GM11168 (cell line): Measurements from ENCODE around the gene RPRD1B.

Experiments
- in situ Hi-C: fragments of 300-500 bp; cut with MboI; formaldehyde crosslinking; loops from one replicate; pipeline ENCODE4 v1.12.0; 2022; ENCODE audit warnings: low sequenced_read_pairs; ENCODE audit not compliant: unreplicated experiment

The RPRD1B gene, protein sequence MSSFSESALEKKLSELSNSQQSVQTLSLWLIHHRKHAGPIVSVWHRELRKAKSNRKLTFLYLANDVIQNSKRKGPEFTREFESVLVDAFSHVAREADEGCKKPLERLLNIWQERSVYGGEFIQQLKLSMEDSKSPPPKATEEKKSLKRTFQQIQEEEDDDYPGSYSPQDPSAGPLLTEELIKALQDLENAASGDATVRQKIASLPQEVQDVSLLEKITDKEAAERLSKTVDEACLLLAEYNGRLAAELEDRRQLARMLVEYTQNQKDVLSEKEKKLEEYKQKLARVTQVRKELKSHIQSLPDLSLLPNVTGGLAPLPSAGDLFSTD

DNA sequence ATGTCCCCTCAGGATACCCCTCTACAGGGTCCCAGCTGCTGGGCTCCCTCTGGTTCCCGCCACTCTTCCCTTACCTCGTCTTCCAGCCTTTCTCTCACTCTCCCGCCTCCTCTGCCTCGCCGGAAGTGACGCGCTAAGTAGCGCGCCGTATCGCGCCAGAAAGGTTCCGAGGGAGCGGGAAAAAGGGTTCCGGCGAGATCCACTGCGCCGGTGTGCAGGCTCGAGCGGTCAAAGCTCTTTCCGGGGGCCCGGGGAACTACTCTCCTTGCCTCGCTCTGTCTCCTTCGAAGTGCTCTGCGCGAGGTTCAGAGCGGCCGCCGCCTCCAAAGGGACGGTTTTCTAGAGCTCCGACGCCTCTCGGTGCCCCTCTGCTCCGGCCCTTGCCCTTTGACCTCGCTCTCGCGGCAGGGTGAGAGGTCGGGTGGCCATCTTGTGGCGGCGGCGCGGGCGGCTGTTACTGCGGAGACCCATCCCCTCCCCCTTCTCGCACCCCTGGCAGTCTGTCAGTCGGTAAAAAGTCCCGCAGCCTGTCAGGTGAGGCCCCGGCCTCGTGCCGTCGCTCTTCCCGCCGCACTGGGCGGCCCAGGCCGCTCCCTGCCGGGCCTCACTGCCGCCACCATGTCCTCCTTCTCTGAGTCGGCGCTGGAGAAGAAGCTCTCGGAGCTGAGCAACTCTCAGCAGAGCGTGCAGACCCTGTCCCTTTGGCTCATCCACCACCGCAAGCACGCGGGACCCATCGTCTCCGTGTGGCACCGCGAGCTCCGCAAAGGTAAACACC, at the start of gene RPRD1B, which contains the start of gene TTI1:
Gene RPRD1B (plus strand): TSS at position 417 of the 778 bp plus-strand sequence. CDS start 202 bp downstream, at position 619.
Gene TTI1 (minus strand): TSS at position 127 of the 778 bp plus-strand sequence. CDS start 19,640 bp downstream, outside the sequence.
- in situ Hi-C loops = no loop called here

DNA sequence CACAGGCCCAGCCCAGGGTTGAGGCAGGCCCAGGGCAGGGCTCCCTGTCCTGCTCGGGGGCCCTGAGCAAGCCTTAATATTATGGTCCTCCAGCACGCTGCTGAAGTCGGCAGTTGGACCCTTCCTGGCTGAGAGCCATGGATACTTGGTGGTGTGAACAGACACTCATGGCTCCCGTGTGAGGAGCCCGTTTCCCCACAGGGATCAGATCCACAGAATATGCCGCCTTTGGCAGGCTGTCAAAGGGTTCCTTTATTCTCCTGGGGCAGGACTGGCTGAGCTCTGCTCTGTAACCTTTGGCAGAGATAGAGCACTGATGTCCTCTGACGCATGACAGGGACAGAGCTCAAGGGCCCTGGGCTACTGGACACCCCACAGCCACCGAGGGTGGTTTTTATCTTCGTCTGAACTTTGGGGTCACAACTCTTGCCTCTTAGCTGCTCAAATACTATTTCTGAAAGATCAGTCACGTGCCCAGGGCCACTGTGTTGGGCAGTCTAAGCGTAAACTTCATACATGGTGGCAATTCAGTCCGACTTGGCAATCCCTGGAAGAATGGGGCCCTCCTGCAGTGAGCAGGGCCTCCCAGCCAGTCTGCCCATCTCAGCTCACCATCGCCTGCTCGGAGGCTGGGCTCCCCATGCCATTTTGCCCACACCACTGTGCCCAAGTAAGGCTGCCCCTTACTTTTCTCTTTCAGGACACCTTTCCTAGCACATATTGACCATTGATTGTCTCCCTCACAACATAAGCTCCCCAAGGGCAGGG, 49.3 kb upstream of the RPRD1B start:
- in situ Hi-C loops = no loop called here

DNA sequence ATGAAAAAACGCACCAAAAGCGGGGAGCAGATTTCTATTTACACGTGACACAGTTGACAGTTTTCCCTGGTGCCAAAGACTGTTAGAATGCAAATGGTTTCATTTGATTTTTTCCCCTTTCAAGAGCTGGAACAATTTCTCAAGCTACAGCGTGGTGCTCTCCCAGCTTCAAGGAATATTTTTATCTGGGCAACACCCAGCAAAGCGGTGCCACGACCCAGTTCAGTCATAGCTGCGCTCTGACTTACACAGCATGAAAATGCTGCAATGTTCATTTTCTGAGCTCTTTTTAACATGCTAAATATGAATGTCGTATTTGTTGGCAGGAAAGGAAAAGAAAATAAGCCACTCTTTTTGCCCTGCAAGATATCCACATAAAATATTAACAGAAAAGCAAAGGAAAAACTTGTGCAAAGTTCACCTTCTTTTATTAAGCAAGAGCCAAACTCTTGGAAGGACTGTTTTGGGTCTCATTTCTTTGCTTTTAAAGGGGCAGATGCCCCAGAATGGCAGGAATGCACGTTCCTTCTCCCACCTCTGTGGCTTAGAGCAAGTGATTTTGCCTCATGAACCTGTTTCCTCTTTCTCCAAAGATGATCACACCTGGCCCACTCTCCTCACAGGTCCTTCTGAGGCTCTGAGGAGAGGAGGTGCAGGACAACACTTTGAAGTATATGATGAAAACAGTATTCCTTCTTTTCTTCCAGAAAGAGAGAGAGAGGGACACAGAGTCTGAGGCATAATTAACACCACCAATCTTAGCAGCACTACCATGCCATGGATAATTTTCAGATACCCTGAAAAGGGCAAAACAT, 47.3 kb upstream of the RPRD1B start:
- in situ Hi-C loops = no loop called here

DNA sequence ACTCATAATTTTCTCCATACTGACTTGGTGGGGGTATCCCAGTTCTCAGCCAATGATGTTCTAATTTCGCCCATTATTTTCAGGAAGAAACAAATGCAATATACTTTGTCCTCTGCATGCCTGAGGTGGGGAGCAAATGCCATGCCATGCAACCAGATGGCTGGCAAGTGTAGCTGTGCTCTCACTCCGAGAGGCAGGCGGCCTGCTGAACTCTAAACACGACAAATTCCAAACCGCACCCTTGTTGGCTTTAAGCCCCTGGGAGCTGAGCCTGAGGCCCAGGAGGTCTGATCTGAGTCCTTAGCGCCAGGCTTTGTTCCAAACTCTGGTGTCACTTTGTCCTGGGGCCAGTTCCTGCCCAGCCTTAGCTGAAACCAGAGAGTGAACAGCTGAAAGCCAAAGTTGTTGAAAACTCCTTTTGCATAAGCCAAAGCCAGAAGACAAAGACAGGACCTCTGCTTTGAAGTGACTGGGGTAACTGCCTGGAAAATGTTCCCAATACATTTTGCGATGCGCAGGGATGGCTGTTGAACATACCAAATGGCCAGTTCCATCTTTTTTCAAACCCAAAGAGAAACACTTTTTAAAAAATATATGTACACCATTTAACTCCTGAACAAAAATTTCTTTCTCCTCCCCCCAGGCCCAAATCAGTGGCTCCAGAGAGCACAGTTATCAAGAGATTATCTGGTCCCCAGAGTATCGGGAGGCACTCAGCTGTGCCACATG, 46.5 kb upstream of the RPRD1B start:
- in situ Hi-C loops = no loop called here

DNA sequence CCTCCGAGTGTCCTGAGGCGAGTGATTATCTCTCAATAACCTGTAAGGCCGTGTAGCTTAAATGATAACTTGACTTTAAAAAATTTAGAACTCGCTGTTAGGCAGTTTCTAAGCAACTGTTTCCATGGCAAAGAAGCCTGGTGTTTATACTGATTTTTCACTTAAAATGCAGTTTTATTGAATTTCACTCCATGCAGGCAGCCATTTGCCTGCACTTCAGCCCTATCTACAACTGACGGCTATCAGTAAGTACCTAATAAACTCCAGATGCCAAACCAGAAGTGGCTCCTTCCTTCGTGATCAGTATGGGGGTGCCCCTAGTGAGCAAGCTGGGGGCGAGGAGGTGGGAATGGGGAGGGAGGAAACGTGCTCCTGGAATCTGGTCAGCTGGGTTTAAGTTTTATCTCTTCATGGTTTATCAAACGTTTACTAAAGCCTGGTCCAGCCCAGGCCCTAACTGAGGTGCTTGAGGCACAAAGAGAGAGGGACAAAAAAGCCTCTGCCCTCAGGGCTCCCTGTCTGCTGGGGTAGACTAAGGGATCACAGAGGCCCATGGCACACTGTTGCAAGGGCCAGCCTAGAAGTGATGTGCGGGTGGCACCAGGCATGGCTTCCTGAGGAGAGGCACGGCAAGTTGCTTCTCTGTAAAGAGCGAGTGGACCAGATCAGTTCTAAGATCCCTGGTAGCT, 45.8 kb upstream of the RPRD1B start:
- in situ Hi-C loops = no loop called here

DNA sequence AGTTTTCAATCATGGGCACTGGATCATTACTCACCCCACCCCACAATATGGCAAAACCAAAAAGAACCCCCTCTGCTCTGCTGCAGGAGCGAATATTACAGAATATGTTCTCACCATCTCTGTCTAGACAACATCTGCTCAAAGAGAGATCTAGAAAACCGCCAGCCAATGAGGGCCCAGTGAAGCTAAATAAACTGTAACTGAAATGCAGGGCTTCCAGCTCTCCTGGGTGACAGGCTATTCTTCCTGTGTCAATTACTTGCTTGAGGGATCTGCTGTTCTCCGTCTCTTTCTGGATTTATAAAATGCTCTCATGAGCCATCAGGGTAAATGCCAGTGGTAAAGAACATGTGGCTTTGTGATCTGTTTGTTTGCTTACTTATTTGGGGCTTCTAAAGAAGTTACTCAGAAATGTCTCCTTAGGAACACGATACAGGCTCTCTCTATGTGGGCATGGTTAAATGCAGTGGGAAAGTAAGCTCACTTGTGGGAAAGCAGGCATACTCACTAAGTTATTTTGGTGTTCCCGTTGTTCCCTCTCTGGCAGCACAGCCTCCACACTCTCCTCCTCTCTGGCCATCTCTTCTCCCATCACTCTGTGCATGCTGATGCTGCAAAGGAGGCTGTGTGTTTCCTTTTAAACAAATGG, 45.1 kb upstream of the RPRD1B start:
- in situ Hi-C loops = no loop called here

DNA sequence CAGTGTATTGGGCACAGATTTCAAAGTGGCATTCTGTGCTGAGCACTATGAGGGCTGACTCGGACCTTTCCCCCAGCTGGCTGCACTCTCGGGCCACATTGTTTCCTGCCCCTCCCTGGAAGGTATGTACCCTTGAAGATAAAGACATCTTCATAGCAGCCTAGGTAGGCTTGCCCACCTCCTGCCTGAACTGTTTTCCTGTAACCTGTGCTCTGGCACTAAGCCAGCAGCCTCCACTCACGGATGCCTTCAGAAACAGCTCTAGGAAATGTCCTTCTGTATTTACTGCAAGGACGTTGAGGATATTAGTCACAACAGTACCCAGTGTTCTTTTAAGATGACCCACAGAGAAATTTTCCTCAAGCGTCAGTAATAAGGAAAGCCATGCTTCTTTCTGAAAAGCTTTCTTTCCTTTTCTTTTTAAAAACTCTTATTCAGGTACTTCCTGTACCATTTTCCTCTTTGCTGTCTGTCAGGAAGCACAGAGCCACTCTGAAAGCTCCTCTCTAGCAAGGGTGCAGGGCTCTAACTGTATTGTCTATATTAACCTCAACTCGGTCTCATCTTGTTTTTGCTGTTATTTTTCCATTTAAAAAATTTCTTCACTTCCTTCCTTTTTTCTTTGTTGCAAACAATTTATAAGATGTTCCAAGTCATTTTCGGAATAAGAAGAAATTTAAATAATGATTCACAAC, 43.8 kb upstream of the RPRD1B start:
- in situ Hi-C loops = loop anchor here (5.0 kb wide), 1 partner anchor 412 kb away; no protein-coding TSS in a partner anchor

DNA sequence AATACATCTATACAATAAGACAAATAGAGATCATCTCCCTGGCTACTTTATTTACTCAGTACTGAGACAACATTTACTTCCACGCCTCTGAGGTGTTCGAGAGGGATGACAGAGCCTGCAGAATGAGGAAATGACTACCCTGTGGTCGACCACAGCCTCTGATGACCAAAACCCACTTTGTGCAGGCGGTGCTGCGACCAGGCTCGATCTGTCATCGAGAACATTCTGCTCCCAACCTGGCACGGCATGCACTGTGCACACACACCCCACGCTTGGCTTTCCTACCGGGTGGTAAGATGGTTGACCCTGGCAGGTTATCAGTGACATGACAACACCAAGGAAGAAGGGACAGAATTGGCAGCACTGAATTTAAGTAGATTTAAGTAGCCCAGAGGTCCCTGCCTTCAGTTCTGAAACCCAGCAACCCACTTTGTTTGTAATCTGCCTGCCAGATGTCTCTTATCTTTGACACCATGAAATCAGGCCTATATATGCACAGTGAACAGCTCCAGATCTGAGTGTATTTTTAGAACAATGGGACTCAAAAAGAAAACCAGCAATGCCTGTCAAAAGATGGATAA, 42.9 kb upstream of the RPRD1B start:
- in situ Hi-C loops = loop anchor here (5.0 kb wide), 1 partner anchor 413 kb away; no protein-coding TSS in a partner anchor

DNA sequence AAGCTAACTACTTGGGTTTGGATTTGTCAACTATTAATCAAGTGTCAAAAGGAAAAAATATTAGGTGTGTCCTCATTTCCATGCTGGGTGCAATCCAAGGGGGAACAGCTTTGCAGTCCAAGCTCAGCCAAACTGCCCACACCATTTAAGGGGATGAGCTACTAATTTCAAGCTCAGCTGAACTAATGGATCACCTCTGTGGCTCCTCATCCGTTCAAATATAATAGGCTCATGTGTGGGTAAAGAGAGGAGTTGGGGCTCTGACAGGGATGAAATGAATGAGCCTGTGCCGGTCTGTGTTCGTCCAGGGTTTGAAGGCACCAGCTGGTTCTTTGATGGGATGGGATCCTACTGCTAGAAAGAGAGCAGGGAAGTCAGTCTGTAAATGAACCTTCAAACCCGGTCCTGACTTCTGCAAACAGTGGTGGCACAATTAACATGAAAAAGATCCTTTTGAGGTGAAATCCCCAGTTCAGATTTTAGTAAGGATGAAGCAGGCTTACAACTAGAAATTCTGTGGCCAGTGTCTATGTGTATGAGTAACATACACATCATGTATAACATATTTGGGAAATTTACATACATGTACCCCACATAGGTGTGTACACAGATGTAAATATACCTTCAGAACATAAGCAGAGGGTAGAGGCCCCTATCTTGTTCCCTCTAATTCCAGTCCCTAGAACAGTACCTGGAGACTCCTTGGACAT, 42.2 kb upstream of the RPRD1B start:
- in situ Hi-C loops = loop anchor here (5.0 kb wide), 1 partner anchor 414 kb away; no protein-coding TSS in a partner anchor

DNA sequence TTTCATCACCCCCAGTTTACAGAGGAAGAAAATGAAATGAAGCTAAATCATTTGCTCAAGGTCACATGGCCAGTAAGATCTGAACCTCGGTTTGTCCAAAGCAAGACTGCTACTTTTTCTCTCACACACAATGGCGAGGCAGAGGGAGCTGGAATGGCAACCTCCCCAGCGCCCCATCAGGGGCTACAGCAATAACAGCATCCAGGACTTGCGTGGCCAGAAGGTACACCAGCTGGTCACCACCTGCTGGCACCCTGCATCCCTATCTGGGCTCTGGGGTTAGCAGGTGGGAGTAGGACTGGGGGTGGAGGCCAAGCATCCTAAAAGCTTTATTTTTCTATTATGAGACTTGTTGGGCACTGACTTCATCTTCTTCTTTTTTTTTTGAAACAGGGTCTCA, 41.6 kb upstream of the RPRD1B start:
- in situ Hi-C loops = loop anchor here (5.0 kb wide), 1 partner anchor 415 kb away; no protein-coding TSS in a partner anchor

DNA sequence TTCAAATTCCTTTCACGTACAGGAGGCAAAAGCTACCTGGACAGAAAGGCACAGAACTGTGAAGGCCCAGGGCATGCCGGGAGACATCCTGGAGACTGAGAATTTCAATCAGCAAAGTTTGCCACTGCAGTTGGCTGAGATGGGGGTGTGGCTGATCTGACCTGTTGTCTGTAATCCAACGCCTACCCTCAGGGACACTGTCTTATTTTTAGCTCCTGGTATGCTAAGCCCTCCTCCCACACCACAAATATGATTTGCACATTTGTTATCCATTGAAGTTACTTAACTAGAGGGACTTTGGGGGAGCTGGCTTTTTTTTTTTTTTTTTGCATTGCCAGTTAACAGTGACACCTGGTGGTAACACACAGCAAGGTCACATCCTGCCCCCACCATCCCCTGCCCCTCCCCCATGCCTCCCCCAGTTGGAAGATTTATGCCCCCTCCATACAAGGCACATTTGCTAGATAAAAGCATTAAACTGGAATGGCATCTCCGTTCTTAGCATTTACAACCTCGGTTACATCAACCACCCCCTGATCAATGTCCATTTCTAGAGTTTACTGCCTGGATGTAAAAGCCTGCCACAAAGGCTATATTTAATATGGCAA, 40.6 kb upstream of the RPRD1B start:
- in situ Hi-C loops = loop anchor here (5.0 kb wide), 1 partner anchor 416 kb away; no protein-coding TSS in a partner anchor

DNA sequence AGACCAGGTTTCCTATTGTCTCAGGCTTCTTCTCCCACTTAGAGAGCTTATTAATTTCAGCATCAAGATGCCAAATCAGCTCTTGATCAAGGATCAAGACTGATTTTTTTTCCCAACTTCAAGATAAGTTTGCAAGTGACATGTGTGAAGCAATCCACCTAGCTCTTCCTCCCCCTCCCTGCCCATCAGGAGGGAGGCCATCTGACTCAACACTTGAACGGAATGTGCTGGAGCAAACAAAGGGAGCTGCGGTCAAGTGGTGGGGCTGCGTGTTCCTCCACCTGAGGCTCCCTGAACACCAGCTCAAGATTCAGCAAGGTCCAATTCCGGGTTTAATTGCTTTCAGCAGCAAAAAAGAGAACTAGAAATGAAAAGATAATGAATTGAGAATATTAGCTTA, 39.0 kb upstream of the RPRD1B start:
- in situ Hi-C loops = loop anchor here (5.0 kb wide), 1 partner anchor 417 kb away; no protein-coding TSS in a partner anchor

DNA sequence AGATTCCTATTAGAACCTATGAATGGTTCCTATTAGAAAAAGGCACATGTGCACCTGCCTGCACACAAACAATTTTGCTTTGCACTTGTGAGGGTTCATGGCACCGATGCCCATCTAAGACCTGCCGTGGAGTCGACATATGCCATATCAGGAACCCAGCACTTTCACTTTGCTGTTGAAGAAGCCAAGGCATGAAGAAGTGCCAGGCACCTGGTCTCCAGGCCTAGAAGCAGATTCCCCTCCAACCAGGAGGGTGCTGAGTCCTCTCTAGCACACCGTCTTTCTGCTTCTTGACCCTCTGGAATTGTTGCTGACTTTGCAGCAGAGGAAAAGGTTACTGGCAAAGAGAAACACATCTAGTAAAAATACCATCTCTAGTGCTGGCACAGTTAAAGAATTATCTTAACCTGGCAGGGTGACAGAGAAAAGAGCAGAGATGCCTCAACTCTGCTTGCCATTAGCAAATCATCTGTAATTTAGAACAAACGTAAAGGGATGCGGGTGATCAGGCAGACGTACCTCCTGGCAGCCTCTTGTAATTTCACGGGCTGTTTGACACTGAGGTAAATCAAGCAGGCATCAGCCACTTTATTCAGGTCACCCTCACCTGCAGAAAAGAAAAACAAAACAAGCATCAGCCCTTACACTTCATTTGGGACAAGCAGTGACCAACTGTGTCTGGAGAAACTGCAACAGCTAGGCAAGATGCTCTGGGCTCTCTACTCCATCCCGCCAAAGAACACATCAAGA, 37.5 kb upstream of the RPRD1B start:
- in situ Hi-C loops = no loop called here

DNA sequence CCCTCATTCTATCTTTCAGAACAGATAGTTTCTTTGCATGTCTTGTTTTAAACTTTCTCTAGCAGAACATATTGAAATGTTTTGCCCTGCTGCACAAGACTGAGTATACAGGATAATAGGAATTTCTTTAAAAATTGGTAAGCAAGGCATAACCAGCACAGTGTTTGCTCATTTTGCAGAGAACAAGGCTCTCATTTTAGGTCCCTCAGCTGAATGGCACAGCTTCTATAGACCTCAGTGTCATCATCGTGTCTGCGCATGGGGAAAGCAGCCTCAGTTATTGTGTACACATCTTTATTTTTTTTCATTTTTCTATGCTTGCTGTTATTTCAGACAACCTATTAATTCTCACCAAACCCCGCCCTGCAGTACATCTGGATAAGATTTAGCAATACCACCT, 36.0 kb upstream of the RPRD1B start:
- in situ Hi-C loops = no loop called here
